GM18870 (cell line): ENCODE measurements around the gene CDH23.

Source experiments
- ATAC-seq: cut with Tn5 transposase; IDR thresholded peaks from one replicate; pipeline ENCODE4 v1.9.1; 2021; ENCODE audit warnings: moderate library complexity; ENCODE audit not compliant: unreplicated experiment

Gene CDH23

DNA sequence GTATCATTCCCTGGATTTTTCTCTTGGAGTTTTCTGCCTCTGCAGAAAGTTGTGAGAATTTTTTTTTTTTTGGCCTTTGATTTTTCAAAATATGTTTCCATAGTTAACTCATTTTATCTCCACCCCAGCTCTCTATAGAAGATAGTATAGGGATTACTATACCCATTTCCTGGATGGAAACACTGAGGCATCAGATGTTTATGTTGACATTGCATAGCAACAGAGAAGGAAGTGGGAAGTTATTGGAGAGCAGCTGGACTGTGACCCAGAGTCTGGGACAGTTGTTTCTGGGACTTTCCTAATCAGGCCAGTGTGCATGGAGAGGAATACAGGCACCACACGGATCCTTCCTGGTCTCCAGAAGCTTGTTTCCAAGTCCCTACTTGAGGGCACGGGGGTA lies 158.0 kb downstream of the CDH23 start:
- no peak for ATAC-seq

- no peak for ATAC-seq
These were observed 158.5 kb downstream of the CDH23 start for GRCh38 chr10:71555087-71555723.

DNA sequence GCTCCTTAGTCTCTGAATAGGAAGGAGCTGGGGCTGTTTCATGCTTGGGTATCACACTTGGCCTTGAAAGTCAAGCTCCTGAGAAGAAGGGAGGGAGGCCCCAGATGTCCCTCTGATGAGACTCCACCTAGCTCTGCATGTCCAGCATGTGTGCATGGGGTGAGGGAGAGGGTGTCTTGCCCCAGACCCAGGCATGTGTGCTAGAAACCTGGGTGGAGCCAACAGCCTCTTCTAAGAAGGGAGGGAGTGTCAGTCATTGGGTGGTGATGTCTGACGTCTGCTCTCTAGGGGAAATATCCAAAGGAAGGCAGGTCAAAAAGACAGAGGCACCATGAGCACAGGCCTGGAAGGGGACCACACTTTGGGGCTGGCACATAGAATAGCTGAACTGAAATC lies 159.0 kb downstream of the CDH23 start:
- no peak for ATAC-seq

DNA sequence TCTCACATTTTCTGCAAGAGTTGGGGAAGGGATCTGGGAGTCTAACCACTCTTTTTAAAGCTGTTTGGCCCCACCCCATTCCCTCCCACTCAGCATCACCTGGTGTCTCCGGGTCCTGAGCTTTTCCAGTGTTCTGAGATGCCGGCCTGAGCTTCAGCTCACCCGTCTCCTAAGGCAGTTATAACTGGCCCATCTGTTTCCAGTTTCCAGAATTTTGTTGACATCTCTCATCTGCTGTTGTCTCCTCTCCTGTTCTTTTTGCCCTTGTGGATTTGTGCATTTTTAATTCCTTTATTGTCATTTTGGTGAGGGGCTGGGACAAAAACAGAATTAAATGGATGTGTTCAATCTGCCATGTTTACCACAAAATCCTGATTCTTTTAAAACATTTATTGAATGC lies 162.3 kb downstream of the CDH23 start:
- no peak for ATAC-seq

DNA sequence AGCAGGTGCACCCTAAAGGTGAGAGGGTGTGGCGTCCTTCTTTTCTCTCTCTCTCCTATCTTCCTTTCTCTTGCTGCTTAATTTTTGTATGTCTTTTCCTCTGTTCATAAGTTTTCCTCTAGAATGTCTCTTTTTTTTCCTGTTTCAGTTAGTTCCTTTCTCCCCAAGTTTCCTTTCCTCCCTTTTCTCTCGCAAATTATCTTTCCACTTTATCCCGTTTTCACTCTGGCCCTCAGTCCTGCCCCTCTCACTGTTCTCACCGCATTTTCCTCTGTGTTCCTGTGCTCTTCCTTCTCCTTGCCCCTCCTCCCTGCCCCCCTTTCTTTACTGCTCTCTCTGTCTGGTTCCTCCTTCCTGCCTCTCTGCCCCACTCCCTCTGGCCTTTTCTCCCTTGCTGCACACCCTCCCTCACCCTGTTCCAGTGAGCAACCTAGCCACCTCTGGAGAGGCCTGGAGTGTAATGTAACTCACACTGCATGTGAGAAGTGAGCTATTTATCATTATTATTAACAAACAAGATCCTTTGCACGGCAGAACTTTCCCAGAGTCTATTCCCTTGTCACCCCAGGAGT lies 164.4 kb downstream of the CDH23 start:
- ATAC-seq, result no peak

DNA sequence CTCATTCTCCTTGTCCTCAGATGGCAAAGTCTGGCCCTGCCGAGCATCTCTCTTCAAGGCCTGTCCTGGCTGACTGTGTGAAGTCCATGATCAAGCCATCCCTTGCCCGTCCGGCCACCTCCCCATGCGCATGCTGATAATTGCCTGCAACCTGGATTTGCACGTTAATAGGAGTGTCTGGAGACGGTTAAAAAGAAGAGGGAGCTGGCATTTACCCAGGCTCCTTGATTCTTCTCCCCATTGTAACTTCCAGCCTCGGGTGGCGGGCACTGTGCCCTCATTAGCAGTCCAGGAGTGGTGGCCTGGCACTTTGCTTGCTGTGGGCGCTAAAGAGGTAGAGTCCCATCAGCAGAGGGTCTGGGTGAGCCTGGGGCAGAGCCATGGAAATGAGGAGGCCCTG lies 165.5 kb downstream of the CDH23 start:
- no peak for ATAC-seq

DNA sequence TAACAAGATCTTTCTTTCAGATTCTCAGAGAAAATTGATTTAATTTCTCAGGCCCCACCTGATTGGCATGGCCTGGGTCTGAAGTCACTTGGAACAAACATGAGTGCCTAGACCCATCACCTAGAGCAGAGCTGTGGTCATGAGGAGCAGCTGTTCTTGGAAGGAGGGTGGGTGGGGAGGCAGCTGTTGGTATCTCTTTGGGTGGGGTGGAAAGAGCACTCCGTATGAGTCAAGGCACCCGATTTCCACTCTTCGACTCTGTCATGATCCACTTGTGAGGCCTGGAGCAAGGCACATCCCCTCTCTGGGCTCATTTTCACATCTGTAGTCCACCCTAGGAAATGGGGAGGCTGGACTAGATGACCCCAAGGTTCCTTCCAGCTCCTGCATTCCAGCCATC lies 166.2 kb downstream of the CDH23 start:
- ATAC-seq, result no peak

GRCh38 chr10:71564194-71564820 lies 167.6 kb downstream of the CDH23 start:
- ATAC-seq, result no peak

DNA sequence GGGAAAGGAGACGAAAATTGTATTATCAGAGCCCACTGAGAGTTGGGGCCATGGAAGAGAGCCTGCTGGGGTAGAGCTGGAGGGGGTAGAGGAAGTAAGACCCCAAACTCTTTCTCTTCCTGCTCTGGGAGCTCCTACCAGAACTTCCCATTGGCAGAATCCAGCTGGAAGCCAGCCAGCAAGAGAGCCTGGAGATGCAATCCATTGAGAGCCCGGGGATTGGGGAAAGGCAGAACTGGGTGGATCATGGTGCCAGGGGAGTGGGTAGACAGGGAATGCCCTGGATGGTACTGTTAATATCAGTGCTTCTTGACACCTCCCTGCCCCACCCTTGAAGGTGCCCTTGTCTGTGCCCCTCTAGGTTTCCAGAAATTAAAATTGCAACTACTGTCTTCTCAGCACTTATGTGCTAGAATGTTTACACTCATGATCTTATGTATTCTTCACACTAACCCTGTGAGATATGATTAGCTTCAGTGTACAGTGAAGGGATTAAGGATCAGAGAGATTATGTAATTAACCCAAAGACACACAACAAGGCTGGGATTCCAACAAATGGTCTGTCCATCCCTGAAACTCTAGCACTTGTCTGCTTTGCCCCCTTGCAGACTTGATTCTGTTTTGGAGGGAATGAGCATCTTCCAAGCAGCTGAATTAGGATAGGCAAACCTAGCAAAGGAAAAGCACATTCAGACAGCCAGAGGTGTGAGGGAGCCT lies 168.7 kb downstream of the CDH23 start:
- no peak for ATAC-seq

- no peak for ATAC-seq
These were observed 170.3 kb downstream of the CDH23 start for GRCh38 chr10:71567006-71567405.

DNA sequence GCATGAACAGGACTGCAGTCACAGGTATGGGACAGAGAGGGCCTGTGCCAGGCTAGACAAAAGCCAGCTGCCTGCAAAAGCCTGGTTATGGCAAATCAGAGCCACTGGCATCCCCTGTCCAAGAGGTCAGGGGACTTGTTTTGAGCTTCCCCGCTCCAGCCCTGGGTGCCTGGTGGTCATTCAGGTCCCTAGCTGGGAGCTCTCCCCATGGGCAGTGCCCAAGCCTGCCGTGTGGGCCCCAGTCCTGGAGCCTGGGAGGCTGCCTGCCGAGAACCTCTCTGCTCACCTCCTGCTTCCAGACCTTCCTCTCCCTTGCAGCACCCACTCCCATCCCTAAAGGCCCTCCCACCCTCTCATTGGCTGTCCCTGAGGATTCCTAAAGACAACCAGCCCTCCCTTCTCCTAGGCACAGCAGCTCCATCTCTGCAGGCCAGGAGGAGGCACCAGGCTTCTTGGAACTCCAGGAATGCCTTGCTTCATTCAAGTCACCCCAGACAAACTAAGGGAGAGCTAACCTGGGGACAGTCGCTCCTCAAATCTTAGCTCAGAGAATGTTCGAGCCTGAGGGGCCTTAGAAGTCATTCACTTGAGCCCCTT lies 172.3 kb downstream of the CDH23 start:
- ATAC-seq, result no peak

DNA sequence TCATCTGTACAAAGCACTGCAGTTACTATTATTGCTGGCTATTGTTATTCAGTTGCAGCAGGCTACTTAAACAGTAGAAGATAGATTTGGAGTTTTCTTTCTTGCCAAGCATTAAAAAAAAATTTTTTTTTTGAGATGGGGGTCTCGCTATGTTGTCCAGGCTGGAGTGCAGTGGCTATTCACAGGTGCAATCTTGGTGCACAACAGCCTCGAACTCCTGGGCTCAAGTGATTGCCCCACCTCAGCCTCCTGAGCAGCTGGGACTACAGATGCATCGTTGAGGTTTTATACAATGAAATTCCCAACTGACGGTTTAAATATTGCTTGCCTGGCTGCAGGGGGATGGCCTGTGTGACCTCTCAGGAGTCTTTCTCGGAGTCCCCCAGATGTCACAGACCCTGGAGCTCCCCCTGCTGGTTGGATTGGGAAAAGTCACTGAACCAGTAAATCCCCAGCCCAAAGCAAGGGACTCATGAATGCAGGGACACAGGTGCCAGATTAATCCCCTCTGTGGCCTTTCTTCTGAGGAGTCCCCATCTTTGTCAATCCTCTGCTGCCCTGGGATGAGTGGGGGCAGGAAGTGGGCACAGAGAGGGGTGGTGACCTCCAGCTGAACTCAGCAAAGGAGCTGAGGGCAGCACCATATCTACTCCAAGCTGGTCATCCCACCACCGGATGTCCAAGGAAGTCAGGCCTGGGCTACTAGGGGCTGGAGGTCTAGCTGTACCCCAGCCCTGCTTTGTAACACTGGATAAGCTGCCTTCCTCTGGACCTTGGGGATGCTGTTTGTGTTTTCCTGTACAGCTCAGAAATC lies 173.3 kb downstream of the CDH23 start:
- no peak for ATAC-seq

DNA sequence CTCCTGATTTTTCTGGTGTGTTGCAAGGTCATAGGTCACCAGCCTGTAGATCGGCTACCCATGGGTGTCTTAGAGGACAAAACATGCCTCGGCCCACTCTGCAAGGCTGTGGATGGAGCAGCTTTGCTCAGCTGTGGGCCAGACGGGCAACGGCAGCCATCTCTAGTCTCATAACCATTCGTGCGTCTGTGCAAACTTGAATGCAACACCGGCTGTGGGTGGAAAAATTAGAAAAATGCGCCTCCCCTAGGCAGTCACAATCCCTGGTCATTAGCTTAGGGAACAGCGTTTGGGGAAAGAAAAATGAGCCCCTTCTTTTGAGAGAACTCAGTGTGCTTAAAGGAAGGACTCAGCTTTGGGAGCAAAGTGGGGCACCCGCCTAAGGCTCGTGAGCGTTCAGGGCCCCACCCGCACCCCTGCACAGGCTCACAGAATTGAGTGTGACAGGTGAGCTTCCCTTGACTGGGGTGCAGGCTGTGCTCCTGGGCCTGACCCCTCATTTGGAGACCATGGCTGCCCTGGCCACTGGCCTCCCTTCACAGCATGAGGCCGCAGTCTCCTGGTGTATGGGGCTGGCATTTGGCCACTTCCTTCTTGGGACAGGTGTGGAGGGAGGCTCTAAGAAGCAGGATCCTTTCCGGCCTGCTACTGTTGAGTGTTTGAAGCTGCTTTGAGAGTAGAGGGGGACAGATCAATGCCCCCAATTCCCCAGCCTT lies 174.9 kb downstream of the CDH23 start:
- ATAC-seq, result no peak

- no peak for ATAC-seq
These were observed 176.2 kb downstream of the CDH23 start for GRCh38 chr10:71572962-71573361.

DNA sequence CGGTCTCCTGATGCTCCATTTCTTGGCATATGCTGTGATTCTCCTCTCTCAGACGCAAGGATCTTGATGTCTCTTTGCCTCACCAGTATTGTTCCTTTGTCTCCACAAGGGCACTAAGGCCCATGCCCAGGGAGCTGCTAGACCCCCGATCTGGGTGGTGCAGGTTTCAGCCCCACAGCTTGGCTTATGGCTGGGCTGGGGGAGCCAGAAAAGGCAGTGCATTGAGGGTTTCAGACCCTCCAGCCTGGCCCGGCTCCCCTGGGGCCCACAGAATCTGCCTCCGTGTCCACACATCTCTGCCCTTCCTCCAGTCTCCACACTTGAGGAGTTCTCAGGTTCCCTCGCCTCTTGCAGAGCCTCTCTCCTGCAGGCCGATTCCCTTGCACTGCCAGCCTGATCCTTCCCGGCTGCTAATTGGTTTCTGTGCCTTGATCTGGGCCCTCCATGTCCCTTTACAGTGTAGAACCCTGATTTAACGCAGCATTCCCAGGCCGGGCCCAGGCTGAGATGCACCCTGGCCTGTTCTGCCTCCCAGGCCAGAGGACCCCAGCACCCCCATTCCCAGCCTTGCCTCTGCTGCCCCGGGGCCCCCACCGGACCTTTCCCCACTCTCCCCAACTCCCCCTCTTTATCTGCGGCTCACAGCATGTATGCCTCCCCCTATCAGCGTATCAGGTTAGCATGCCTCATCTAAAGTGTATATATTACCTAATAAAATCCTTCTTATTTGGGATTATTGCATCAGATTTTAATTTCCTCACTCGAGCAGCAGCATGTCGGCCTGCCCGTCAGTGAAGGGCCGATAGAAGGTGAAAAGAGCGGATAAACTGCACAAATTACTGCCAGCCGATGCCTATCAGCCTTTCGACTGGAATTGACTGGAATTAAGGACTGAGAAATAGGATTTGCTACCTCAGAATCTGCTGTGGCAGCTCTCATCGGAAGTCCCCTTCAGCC lies 177.1 kb downstream of the CDH23 start:
- no peak for ATAC-seq

GRCh38 chr10:71575451-71575850 lies 178.7 kb downstream of the CDH23 start:
- no peak for ATAC-seq

- ATAC-seq, result no peak
These were observed 179.4 kb downstream of the CDH23 start for GRCh38 chr10:71575934-71576801.

DNA sequence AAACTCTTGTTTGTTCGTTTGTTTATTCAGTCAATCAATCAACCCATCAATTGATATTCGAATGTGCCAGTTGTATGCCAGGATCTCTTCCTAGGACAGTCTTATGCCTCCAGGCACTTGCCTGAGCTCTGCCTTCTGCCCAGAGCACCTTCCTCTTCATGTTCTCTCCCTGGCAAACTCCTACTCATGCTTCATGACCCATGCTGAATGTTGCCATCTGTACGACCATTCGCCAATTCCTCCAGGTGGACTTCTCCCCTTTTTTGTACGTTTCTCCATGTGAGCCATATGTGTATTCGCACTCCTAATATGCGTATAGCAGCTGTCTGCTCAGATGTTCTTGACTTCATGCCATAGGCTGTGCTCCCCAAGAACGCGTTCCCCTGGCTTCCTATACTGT lies 180.1 kb downstream of the CDH23 start:
- ATAC-seq, result no peak
